ENCODE measurements around the gene GRK4. TPM values are rescaled to one million over a fixed set of nuclear protein-coding genes. Genes with fewer than 3 reads are reported as not detected.

GRK4 gene
- total RNA-seq, 1 experiment from 2014 or later, result 4.5 TPM

- H3K27me3 Mint-ChIP-seq (ENCODE audit: insufficient read depth, unreplicated experiment), result no peaks in the 10 kb centered on the region
- intact Hi-C loops (cut with micrococcal nuclease), result no loop called here
- ChIA-PET POLR2A (interaction anchor here (0.5 to 0.7 kb wide), 4 partner anchors 22 to 1450 kb away, joined by 3 read pairs; no protein-coding TSS in a partner anchor), CTCF (interaction anchor here (0.6 to 1.6 kb wide), 2 partner anchors 21 to 37 kb away, joined by 3 to 7 read pairs; no protein-coding TSS in a partner anchor)
- no peak overlapping the region for H3K27ac Mint-ChIP-seq (ENCODE audit: low read depth, unreplicated experiment)
- DNase-seq (ENCODE audit: unreplicated experiment), result no peak
- no peaks in the 10 kb centered on the region for H3K36me3 Mint-ChIP-seq (ENCODE audit: insufficient read depth, unreplicated experiment)
- H3K4me1 Mint-ChIP-seq (ENCODE audit: insufficient read depth, unreplicated experiment), result peaks cover 20% of the 10 kb centered on the region
- TF ChIP-seq CTCF (IDR thresholded peaks at IDR 0.05; ENCODE audit: unreplicated experiment), result no peak
- no peak overlapping the region for H3K4me3 Mint-ChIP-seq (ENCODE audit: unreplicated experiment)
- H3K9me3 Mint-ChIP-seq (ENCODE audit: unreplicated experiment), result no peaks in the 10 kb centered on the region
- no TSS peak for BruUV-seq (replicated peaks)
These were observed 50.5 kb downstream of the GRK4 start for GRCh38 chr4:3013839-3014350.

GRCh38 chr4:3016961-3017360 is 53.6 kb downstream of the GRK4 start:
- Mint-ChIP-seq H3K27ac (ENCODE audit: low read depth, unreplicated experiment) (no peak overlapping the region), H3K4me3 (ENCODE audit: unreplicated experiment) (no peak overlapping the region)
- BruUV-seq (replicated peaks), result no TSS peak

GRCh38 chr4:3017504-3017903 is 54.1 kb downstream of the GRK4 start:
- CTCF ChIA-PET, result interaction anchor here (1.6 kb wide), 1 partner anchor 14 kb away, joined by 4 read pairs; no protein-coding TSS in a partner anchor
- DNase-seq (ENCODE audit: unreplicated experiment), result no peak
- BruUV-seq (replicated peaks), result no TSS peak
- no peak overlapping the region for H3K4me3 Mint-ChIP-seq (ENCODE audit: unreplicated experiment)
- no peak for TF ChIP-seq CTCF (IDR thresholded peaks at IDR 0.05; ENCODE audit: unreplicated experiment)
- H3K4me1 Mint-ChIP-seq (ENCODE audit: insufficient read depth, unreplicated experiment), result no peaks in the 10 kb centered on the region
- no peak overlapping the region for H3K27ac Mint-ChIP-seq (ENCODE audit: low read depth, unreplicated experiment)
- POLR2A ChIA-PET, result interaction anchor here (1.2 kb wide), 1 partner anchor 14 kb away, joined by 3 read pairs; no protein-coding TSS in a partner anchor
- no peaks in the 10 kb centered on the region for H3K36me3 Mint-ChIP-seq (ENCODE audit: insufficient read depth, unreplicated experiment)
- no peaks in the 10 kb centered on the region for H3K27me3 Mint-ChIP-seq (ENCODE audit: insufficient read depth, unreplicated experiment)
- intact Hi-C loops (cut with micrococcal nuclease), result no loop called here
- no peaks in the 10 kb centered on the region for H3K9me3 Mint-ChIP-seq (ENCODE audit: unreplicated experiment)

More at GRCh38 chr4:3016961-3017360, 53.6 kb downstream of the GRK4 start:
- TF ChIP-seq CTCF (IDR thresholded peaks at IDR 0.05; ENCODE audit: unreplicated experiment), result no peak
- ChIA-PET POLR2A (interaction anchor here (0.6 to 1.2 kb wide), 2 partner anchors 14 to 53 kb away, joined by 3 read pairs; partner anchors contain the start of gene GRK4), CTCF (interaction anchor here (0.8 to 1.0 kb wide), 2 partner anchors 16 to 30 kb away, joined by 3 to 5 read pairs; no protein-coding TSS in a partner anchor)
- H3K27me3 Mint-ChIP-seq (ENCODE audit: insufficient read depth, unreplicated experiment), result no peaks in the 10 kb centered on the region
- intact Hi-C loops (cut with micrococcal nuclease), result no loop called here
- no peaks in the 10 kb centered on the region for H3K4me1 Mint-ChIP-seq (ENCODE audit: insufficient read depth, unreplicated experiment)
- no peaks in the 10 kb centered on the region for H3K9me3 Mint-ChIP-seq (ENCODE audit: unreplicated experiment)
- DNase-seq (ENCODE audit: unreplicated experiment), result no peak
- H3K36me3 Mint-ChIP-seq (ENCODE audit: insufficient read depth, unreplicated experiment), result no peaks in the 10 kb centered on the region

GRCh38 chr4:3019145-3019846 is 55.9 kb downstream of the GRK4 start:
- DNase-seq (ENCODE audit: unreplicated experiment), result no peak
- no peak for TF ChIP-seq CTCF (IDR thresholded peaks at IDR 0.05; ENCODE audit: unreplicated experiment)
- Mint-ChIP-seq H3K4me1 (ENCODE audit: insufficient read depth, unreplicated experiment) (no peaks in the 10 kb centered on the region), H3K4me3 (ENCODE audit: unreplicated experiment) (no peak overlapping the region), H3K27me3 (ENCODE audit: insufficient read depth, unreplicated experiment) (no peaks in the 10 kb centered on the region), H3K27ac (ENCODE audit: low read depth, unreplicated experiment) (no peak overlapping the region), H3K36me3 (ENCODE audit: insufficient read depth, unreplicated experiment) (no peaks in the 10 kb centered on the region), H3K9me3 (ENCODE audit: unreplicated experiment) (peaks cover 8% of the 10 kb centered on the region)
- intact Hi-C loops (cut with micrococcal nuclease), result no loop called here
- ChIA-PET CTCF (interaction anchor here (0.5 to 1.6 kb wide), 4 partner anchors 12 to 52 kb away, joined by 3 to 4 read pairs (median 3); no protein-coding TSS in a partner anchor), POLR2A (interaction anchor here (0.6 kb wide), 1 partner anchor 14 kb away, joined by 3 read pairs; no protein-coding TSS in a partner anchor)
- BruUV-seq (replicated peaks), result no TSS peak

Data from MCF 10A (cell line).